ENCODE results near the gene AK2.
A peak's percentile ranks its signal among the peaks of the same experiment; 100 is the strongest.
"Not testable (repeated sequence)": the region's sequence is repeated elsewhere in the genome, so short reads cannot be mapped to it uniquely, and the experiment has no call there.

Gene AK2

GRCh38 chr1:33000427-33001026 lies 36.2 kb downstream of the AK2 start:
- DNase-seq (ENCODE audit: low read depth in 3 of 3): no peak

- no peak for DNase-seq (ENCODE audit: low read depth in 3 of 3)
Observed at GRCh38 chr1:32998997-32999396, 37.7 kb downstream of the AK2 start.

GRCh38 chr1:32998064-32998463 lies 38.6 kb downstream of the AK2 start:
- no peak for DNase-seq (ENCODE audit: low read depth in 3 of 3)

GRCh38 chr1:32997381-32997891 lies 39.2 kb downstream of the AK2 start:
- DNase-seq (ENCODE audit: low read depth in 3 of 3): no peak

- not testable (repeated sequence) for DNase-seq (ENCODE audit: low read depth in 3 of 3)
Observed at GRCh38 chr1:32993324-32993636, 43.4 kb downstream of the AK2 start.

GRCh38 chr1:32992489-32993323 lies 44.0 kb downstream of the AK2 start:
- DNase-seq (ENCODE audit: low read depth in 3 of 3): no peak

GRCh38 chr1:32991819-32992488 lies 44.7 kb downstream of the AK2 start:
- no peak for DNase-seq (ENCODE audit: low read depth in 3 of 3)

- DNase-seq (ENCODE audit: low read depth in 3 of 3): no peak
Observed at GRCh38 chr1:32991386-32991785, 45.3 kb downstream of the AK2 start.

GRCh38 chr1:32990887-32991286 lies 45.8 kb downstream of the AK2 start:
- DNase-seq (ENCODE audit: low read depth in 3 of 3): no peak

GRCh38 chr1:32989160-32990050 lies 47.3 kb downstream of the AK2 start:
- DNase-seq (ENCODE audit: low read depth in 3 of 3): peak in 1 of 3 experiments; percentile 12

- DNase-seq (ENCODE audit: low read depth in 3 of 3): no peak
Observed at GRCh38 chr1:32988665-32989064, 48.0 kb downstream of the AK2 start.

- no peak for DNase-seq (ENCODE audit: low read depth in 3 of 3)
Observed at GRCh38 chr1:32985226-32985625, 51.5 kb downstream of the AK2 start.

GRCh38 chr1:32984455-32985171 lies 52.1 kb downstream of the AK2 start:
- no peak for DNase-seq (ENCODE audit: low read depth in 3 of 3)

- no peak for DNase-seq (ENCODE audit: low read depth in 3 of 3)
Observed at GRCh38 chr1:32984090-32984454, 52.6 kb downstream of the AK2 start.

GRCh38 chr1:32983020-32983419 lies 53.7 kb downstream of the AK2 start:
- DNase-seq (ENCODE audit: low read depth in 3 of 3): no peak

GRCh38 chr1:32981003-32981901 lies 55.4 kb downstream of the AK2 start:
- peak; percentile 18 to 42 (median 35) for DNase-seq (ENCODE audit: low read depth in 3 of 3)

GRCh38 chr1:32980080-32980479 lies 56.6 kb downstream of the AK2 start:
- no peak for DNase-seq (ENCODE audit: low read depth in 3 of 3)

- no peak for DNase-seq (ENCODE audit: low read depth in 3 of 3)
Observed at GRCh38 chr1:32978854-32979253, 57.8 kb downstream of the AK2 start.

- no peak for DNase-seq (ENCODE audit: low read depth in 3 of 3)
Observed at GRCh38 chr1:32977546-32978087, 59.1 kb downstream of the AK2 start.

GRCh38 chr1:32975055-32975454 lies 61.6 kb downstream of the AK2 start:
- DNase-seq (ENCODE audit: low read depth in 3 of 3): not testable (repeated sequence)

Measured in stimulated activated CD4-positive, alpha-beta T cell treated with anti-CD3 and anti-CD28 coated beads, TNF-alpha, amount 100 ng/mL, for 4 hours (primary cell).